Renal cortex interstitium (tissue), 11 donors: ENCODE results near the gene AUTS2. TPM values are rescaled to one million over a fixed set of nuclear protein-coding genes. Genes with fewer than 3 reads are reported as not detected.

Experiments used
- DNase-seq, 11 donors: peaks; one replicate each; pipeline ENCODE4 v3.0.0-alpha.2; 2013; ENCODE audit warnings: low read depth in 9 of 11, low spot score in 4 of 11; ENCODE audit errors: extremely low read depth in 1 of 11
- polyA plus RNA-seq, 3 donors: library from polyadenylated mRNA; unstranded; fragments of 120-200 nt; gene quantifications; one replicate each; pipeline ENCODE4 v1.2.1, GENCODE V29; 2013; ENCODE audit not compliant: insufficient read length in 3 of 3

AUTS2 gene
- polyA plus RNA-seq, 3 donors = 78.0 to 102 (median 90.7) TPM

GRCh38 chr7:70334871-70335270 is 736.6 kb downstream of the AUTS2 start:
- DNase-seq = no peak

GRCh38 chr7:70336536-70336935 is 738.3 kb downstream of the AUTS2 start:
- no peak for DNase-seq

- no peak for DNase-seq
These were observed 739.7 kb downstream of the AUTS2 start for GRCh38 chr7:70338015-70338414.

GRCh38 chr7:70340236-70340635 is 742.0 kb downstream of the AUTS2 start:
- DNase-seq = no peak

- no peak for DNase-seq
These were observed 743.2 kb downstream of the AUTS2 start for GRCh38 chr7:70341446-70341845.

GRCh38 chr7:70343519-70343918 is 745.2 kb downstream of the AUTS2 start:
- no peak for DNase-seq

GRCh38 chr7:70344726-70345125 is 746.5 kb downstream of the AUTS2 start:
- DNase-seq = no peak

GRCh38 chr7:70346844-70347462 is 748.7 kb downstream of the AUTS2 start:
- DNase-seq = no peak

- DNase-seq = no peak
These were observed 749.4 kb downstream of the AUTS2 start for GRCh38 chr7:70347463-70348254.

- no peak for DNase-seq
These were observed 750.8 kb downstream of the AUTS2 start for GRCh38 chr7:70349031-70349430.

- no peak for DNase-seq
These were observed 751.5 kb downstream of the AUTS2 start for GRCh38 chr7:70349819-70350218.

- no peak for DNase-seq
These were observed 753.8 kb downstream of the AUTS2 start for GRCh38 chr7:70352088-70352487.

- no peak for DNase-seq
These were observed 754.6 kb downstream of the AUTS2 start for GRCh38 chr7:70352906-70353305.

GRCh38 chr7:70353330-70353945 is 755.2 kb downstream of the AUTS2 start:
- DNase-seq = no peak

GRCh38 chr7:70353946-70354335 is 755.7 kb downstream of the AUTS2 start:
- DNase-seq = no peak

GRCh38 chr7:70354409-70355169 is 756.3 kb downstream of the AUTS2 start:
- DNase-seq = no peak

GRCh38 chr7:70355198-70356020 is 757.1 kb downstream of the AUTS2 start:
- DNase-seq = no peak

- no peak for DNase-seq
These were observed 758.0 kb downstream of the AUTS2 start for GRCh38 chr7:70356085-70356786.
